Glutamatergic neuron (in vitro differentiated cells): Measurements from ENCODE around the gene RAB7B. TPM values are rescaled to one million over a fixed set of nuclear protein-coding genes. Genes with fewer than 3 reads are reported as not detected.
"Not testable (repeated sequence)": the region's sequence is repeated elsewhere in the genome, so short reads cannot be mapped to it uniquely, and the experiment has no call there.

Experiments
- DNase-seq: peaks from one replicate; pipeline ENCODE4 v3.0.0; 2022
- H3K27ac Mint-ChIP-seq: one replicate; pipeline ENCODE4 v1.8.0; 2020; ENCODE audit warnings: mild to moderate bottlenecking, mixed read lengths, inconsistent platforms; ENCODE audit not compliant: unreplicated experiment
- H3K27me3 Mint-ChIP-seq: one replicate; pipeline ENCODE4 v1.8.0; 2020; ENCODE audit warnings: mild to moderate bottlenecking, moderate library complexity, mixed read lengths, inconsistent platforms; ENCODE audit not compliant: unreplicated experiment
- H3K36me3 Mint-ChIP-seq: one replicate; pipeline ENCODE4 v1.8.0; 2020; ENCODE audit warnings: mild to moderate bottlenecking, mixed read lengths, inconsistent platforms; ENCODE audit not compliant: unreplicated experiment
- H3K4me1 Mint-ChIP-seq: one replicate; pipeline ENCODE4 v1.8.0; 2020; ENCODE audit warnings: mild to moderate bottlenecking, low read depth, mixed read lengths, inconsistent platforms; ENCODE audit not compliant: unreplicated experiment
- H3K4me3 Mint-ChIP-seq: one replicate; pipeline ENCODE4 v1.8.0; 2020; ENCODE audit warnings: mild to moderate bottlenecking, mixed read lengths, inconsistent platforms; ENCODE audit not compliant: unreplicated experiment
- H3K9me3 Mint-ChIP-seq: one replicate; pipeline ENCODE4 v1.8.0; 2020; ENCODE audit warnings: mild to moderate bottlenecking, moderate library complexity, mixed read lengths, inconsistent platforms; ENCODE audit not compliant: unreplicated experiment
- total RNA-seq: library from RNA; stranded (reverse); fragmentation: NEBNext Ultra II Directional; extraction: Animal tissue kit (Norgen Biotek cat#: 25700); gene quantifications from one replicate; pipeline ENCODE4 v1.2.1, GENCODE V29; 2021; ENCODE audit not compliant: unreplicated experiment
- TF ChIP-seq, protein P1 (sequence below): fragments of 200-600 bp; sonication (generic); IDR thresholded peaks from one replicate; pipeline ENCODE4 v1.5.0; 2021; ENCODE audit not compliant: partially characterized antibody, unreplicated experiment

RAB7B gene
- total RNA-seq, 1 donor from 2014 or later = not detected

DNA sequence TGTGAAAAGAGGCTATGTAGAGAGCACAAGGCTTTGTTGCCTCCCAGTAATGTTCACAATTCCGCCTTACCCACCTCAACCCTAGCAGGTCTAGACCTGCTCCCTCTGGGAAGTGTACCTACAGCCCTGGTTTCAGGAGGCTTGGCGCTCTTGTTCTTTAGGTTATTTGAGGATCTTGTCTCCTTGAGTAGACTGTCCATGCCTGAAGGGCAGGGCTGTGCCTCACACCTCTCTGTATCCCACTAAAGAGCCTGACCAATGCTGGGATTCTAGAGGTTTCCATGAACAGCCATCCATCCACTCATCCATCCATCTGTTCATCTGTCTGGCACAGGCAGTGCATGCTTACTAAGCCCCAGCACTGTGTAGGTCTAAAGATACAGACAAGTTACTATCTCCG, 1.0 kb downstream of the RAB7B start:
- TF ChIP-seq, protein P1, sequence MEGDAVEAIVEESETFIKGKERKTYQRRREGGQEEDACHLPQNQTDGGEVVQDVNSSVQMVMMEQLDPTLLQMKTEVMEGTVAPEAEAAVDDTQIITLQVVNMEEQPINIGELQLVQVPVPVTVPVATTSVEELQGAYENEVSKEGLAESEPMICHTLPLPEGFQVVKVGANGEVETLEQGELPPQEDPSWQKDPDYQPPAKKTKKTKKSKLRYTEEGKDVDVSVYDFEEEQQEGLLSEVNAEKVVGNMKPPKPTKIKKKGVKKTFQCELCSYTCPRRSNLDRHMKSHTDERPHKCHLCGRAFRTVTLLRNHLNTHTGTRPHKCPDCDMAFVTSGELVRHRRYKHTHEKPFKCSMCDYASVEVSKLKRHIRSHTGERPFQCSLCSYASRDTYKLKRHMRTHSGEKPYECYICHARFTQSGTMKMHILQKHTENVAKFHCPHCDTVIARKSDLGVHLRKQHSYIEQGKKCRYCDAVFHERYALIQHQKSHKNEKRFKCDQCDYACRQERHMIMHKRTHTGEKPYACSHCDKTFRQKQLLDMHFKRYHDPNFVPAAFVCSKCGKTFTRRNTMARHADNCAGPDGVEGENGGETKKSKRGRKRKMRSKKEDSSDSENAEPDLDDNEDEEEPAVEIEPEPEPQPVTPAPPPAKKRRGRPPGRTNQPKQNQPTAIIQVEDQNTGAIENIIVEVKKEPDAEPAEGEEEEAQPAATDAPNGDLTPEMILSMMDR = no peak
- peaks cover 2% of the 10 kb centered on the region for H3K27me3 Mint-ChIP-seq
- peaks cover 10% of the 10 kb centered on the region for H3K9me3 Mint-ChIP-seq
- H3K27ac Mint-ChIP-seq = no peak overlapping the region
- DNase-seq = no peak
- no peak overlapping the region for H3K4me3 Mint-ChIP-seq
- peaks cover 11% of the 10 kb centered on the region for H3K36me3 Mint-ChIP-seq
- peaks cover 2% of the 10 kb centered on the region for H3K4me1 Mint-ChIP-seq

DNA sequence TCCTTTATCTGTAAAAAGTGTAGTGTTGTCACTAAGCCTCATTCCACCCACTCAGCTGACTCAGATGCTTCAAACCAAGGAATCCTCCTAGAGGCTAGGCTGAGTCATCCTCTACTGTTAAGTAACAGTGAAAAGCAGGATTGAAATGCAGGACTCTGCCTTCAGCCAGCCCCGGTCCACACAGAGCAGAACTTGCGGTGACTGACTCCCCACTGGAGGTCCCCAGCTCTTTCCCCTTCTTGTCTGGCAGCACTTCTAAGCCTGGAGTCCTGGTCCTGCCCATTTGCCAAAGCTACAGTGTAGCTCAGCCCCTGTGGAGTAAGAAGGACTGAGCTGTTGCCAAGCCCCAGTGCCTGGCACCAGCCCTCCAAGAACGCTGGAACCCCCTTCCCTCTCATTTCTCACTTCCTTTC, 1.7 kb downstream of the RAB7B start:
- DNase-seq = no peak
- Mint-ChIP-seq H3K27me3 (peaks cover 2% of the 10 kb centered on the region), H3K4me3 (no peak overlapping the region), H3K9me3 (peaks cover 10% of the 10 kb centered on the region), H3K4me1 (peaks cover 2% of the 10 kb centered on the region), H3K36me3 (peaks cover 11% of the 10 kb centered on the region), H3K27ac (no peak overlapping the region)
- TF ChIP-seq, protein P1 = no peak

DNA sequence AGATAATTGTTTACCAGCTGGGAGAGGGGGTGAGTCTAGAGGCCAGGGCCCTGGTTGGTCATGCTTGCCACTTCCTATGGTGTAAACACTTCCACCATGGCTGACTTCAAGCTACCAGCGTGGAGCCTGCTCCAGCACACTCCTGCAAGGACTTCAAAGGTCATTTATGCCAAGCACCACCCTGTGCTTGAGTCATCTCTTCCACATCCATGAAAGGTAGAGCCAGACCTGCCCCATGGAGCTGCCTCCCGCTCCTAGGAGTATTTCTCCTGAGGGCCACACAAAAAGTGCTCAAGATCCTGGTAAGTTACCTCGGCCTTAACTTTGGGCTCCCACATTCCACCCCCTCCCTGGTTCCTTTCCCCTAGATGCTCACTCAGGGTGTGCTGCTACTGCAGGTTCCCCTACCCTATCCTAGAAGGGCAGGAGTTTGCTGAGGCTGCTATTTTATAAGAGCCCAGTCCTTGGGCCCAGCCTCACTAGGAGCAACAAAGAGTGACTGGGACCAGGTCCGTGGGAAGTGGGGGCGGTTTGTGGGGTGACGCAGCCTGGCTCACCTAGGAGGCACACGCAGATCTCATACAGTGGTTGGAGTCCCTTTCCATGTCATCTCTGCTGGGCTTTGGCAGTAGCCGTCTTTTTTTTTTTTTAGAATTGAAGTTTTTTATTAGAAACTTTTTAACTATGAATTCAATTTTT, 2.4 kb downstream of the RAB7B start:
- peaks cover 2% of the 10 kb centered on the region for H3K27me3 Mint-ChIP-seq
- no peak overlapping the region for H3K4me3 Mint-ChIP-seq
- peaks cover 10% of the 10 kb centered on the region for H3K9me3 Mint-ChIP-seq
- H3K36me3 Mint-ChIP-seq = peaks cover 11% of the 10 kb centered on the region
- no peak for DNase-seq
- no peak overlapping the region for H3K27ac Mint-ChIP-seq
- H3K4me1 Mint-ChIP-seq = peaks cover 2% of the 10 kb centered on the region
- TF ChIP-seq, protein P1 = no peak

GRCh38 chr1:205998457-205999241, 4.5 kb downstream of the RAB7B start:
- H3K27ac Mint-ChIP-seq = no peak overlapping the region
- DNase-seq = no peak
- no peaks in the 10 kb centered on the region for H3K4me1 Mint-ChIP-seq
- no peaks in the 10 kb centered on the region for H3K27me3 Mint-ChIP-seq
- H3K36me3 Mint-ChIP-seq = peaks cover 4% of the 10 kb centered on the region
- no peak overlapping the region for H3K4me3 Mint-ChIP-seq
- H3K9me3 Mint-ChIP-seq = peaks cover 4% of the 10 kb centered on the region
- TF ChIP-seq, protein P1 = no peak

DNA sequence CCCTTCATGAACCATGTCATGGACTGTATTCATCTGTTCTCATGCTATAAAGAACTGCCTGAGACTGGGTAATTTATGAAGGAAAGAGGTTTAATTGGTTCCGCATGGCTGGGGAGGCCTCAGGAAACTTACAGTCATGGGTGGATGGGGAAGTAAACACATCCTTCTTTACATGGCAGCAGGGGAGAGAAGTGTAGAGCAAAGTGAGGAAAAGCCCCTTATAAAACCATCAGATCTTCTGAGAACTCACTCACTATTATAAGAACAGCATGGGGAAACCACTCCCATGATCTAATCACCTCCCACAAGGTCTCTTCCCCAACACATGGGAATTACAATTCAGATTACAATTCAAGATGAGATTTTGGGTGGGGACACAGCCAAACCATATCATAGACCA, 6.6 kb downstream of the RAB7B start:
- not testable (repeated sequence) for H3K9me3 Mint-ChIP-seq, H3K4me3 Mint-ChIP-seq, H3K4me1 Mint-ChIP-seq, H3K36me3 Mint-ChIP-seq, H3K27me3 Mint-ChIP-seq, DNase-seq, H3K27ac Mint-ChIP-seq
